Measurements from ENCODE around the gene AGAP3. TPM values are rescaled to one million over a fixed set of nuclear protein-coding genes. Genes with fewer than 3 reads are reported as not detected.

Gene AGAP3
- total and polyA plus RNA-seq, 9 donors = 22.3 to 125 (median 79.9) TPM

DNA sequence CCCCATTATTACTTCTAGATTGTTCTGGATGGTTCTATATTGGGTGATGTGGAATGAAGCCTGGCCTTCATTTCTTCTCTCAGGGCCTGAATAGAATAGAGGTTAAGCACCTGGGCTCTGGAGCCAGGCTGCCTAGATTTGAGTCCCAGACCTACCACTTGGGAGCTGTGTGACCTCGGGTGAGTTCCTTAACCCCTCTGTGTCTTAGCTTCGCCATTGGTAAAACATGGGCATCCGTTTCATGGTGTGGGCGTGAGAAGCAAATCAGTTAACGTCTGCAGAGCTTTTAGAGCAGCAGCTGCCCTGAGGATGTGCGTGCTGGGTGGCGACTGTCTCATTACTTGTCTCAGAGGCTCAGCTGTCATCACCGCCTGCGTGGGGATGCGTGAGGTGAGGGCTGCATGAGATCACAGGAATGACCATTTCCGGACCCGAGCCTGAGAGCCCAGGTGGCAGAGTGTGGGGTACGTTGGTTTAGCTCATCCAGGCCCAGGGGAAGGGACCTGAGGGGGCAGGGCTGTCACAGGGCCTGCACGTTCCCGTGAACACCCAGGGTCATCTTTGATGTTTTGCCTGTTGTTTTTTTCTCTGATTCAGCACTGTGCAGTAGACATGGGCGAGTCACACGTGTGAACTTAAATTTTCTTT lies 9.7 kb downstream of the AGAP3 start:
- no peaks in the 10 kb centered on the region for H3K9me3 ChIP-seq
- H3K27me3 ChIP-seq = no peaks in the 10 kb centered on the region
- peaks cover 5% of the 10 kb centered on the region for H3K4me1 ChIP-seq (ENCODE audit: insufficient read depth)
- no peak overlapping the region for H3K4me3 ChIP-seq
- 73 to 76% (median 75%) methylated on average over 17 of the region's 17 CpGs for WGBS, 3 donors
- TF ChIP-seq CTCF (IDR thresholded peaks at IDR 0.05) = no peak
- no peak for TF ChIP-seq POLR2A (IDR thresholded peaks at IDR 0.05)
- no peak for TF ChIP-seq EP300 (IDR thresholded peaks at IDR 0.05)
- no peak for DNase-seq
- H3K27ac ChIP-seq = no peak overlapping the region
- no peaks in the 10 kb centered on the region for H3K36me3 ChIP-seq
- intact Hi-C loops (cut with DNase I) = no loop called here

GRCh38 chr7:151099486-151100211 lies 13.4 kb downstream of the AGAP3 start:
- Histone ChIP-seq H3K27me3 (no peaks in the 10 kb centered on the region), H3K36me3 (no peaks in the 10 kb centered on the region), H3K4me3 (no peak overlapping the region), H3K27ac (no peak overlapping the region), H3K9me3 (no peaks in the 10 kb centered on the region), H3K4me1 (ENCODE audit: insufficient read depth) (peaks cover 5% of the 10 kb centered on the region)
- WGBS, 3 donors = 72 to 80% (median 74%) methylated on average over 20 of the region's 20 CpGs
- TF ChIP-seq POLR2A (IDR thresholded peaks at IDR 0.05) (no peak), EP300 (IDR thresholded peaks at IDR 0.05) (no peak), CTCF (IDR thresholded peaks at IDR 0.05) (no peak)
- DNase-seq = no peak
- intact Hi-C loops (cut with DNase I) = no loop called here

DNA sequence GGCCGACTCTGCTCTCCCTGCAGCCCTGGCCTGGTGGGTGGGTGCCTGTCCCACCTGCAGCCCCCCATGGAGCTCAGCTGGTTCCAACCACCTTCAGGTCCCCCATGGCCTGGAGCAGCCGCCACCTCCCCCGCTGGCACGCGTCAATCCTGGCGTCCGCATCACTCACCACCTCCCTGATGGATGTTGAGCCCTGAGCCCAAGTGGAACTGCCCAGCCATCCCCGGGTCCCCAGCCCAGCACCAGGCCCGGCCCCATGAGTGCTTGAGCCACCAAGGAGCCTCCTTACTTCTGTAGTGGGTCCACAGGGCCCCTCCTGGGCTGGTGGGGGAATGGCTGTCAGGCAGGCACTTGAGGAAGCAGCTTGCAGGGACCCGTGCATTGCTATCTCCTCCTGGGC lies 14.6 kb downstream of the AGAP3 start:
- no peak for TF ChIP-seq POLR2A (IDR thresholded peaks at IDR 0.05)
- no peak for TF ChIP-seq CTCF (IDR thresholded peaks at IDR 0.05)
- no peak for TF ChIP-seq EP300 (IDR thresholded peaks at IDR 0.05)
- H3K9me3 ChIP-seq = no peaks in the 10 kb centered on the region
- DNase-seq = peak in 1 of 5 donors; percentile 28
- H3K27me3 ChIP-seq = no peaks in the 10 kb centered on the region
- peaks cover 2% of the 10 kb centered on the region for H3K4me1 ChIP-seq (ENCODE audit: insufficient read depth)
- 88 to 95% (median 89%) methylated on average over 10 of the region's 10 CpGs for WGBS, 3 donors
- intact Hi-C loops (cut with DNase I) = no loop called here
- H3K4me3 ChIP-seq = no peak overlapping the region
- no peaks in the 10 kb centered on the region for H3K36me3 ChIP-seq
- H3K27ac ChIP-seq = no peak overlapping the region

DNA sequence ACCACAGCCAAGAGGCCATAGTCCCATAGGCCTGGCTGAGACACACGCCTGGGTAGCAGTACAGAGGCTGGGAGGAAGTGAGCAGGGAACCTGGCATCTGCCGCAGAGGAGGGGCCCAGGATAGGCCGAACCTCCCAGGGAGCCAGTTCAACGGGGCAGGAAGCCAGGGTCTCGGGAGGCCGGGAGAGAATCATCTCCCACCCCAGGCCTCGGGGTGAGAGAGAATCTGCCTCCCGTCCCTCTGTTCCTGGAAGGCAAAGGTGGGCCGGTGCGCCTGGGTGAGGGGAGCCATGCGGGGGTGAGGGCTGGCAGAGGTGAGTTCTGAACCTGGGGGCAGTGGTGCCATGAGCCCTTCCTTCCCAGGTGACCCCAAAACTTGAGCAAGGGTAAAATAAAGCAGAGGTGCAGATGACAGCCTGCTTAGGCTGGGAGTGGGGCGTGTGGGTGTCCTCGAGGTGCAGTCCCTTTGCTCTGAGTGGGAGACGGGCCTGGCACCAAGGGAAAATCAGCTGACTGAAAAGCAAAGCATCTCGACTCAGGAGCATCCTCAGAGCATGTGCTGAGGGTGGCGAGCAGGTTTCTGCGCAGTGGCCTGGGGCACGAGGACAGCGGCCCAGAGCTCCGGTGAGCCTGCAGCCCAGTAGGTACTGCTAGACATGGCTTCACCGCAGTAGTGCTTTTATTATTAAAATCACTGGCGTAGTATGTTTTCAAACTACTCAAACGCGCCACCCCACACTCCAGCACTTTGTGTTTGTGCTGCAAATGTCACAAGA lies 15.5 kb downstream of the AGAP3 start:
- Histone ChIP-seq H3K4me1 (ENCODE audit: insufficient read depth) (no peaks in the 10 kb centered on the region), H3K27ac (no peak overlapping the region), H3K9me3 (no peaks in the 10 kb centered on the region), H3K36me3 (no peaks in the 10 kb centered on the region), H3K4me3 (no peak overlapping the region), H3K27me3 (no peaks in the 10 kb centered on the region)
- 75 to 77% (median 76%) methylated on average over 24 of the region's 24 CpGs for WGBS, 3 donors
- peak in 1 of 5 donors; percentile 19 for DNase-seq
- TF ChIP-seq EP300 (IDR thresholded peaks at IDR 0.05) (no peak), POLR2A (IDR thresholded peaks at IDR 0.05) (no peak), CTCF (IDR thresholded peaks at IDR 0.05) (no peak)
- intact Hi-C loops (cut with DNase I) = no loop called here

Measured in ovary (tissue), 9 donors.